GM21423 (cell line): ENCODE data around the gene RCBTB2.

Experiments
- ATAC-seq: cut with Tn5 transposase; IDR thresholded peaks from one replicate; pipeline ENCODE4 v1.9.1; 2021; ENCODE audit warnings: mild to moderate bottlenecking, moderate library complexity; ENCODE audit not compliant: unreplicated experiment

The RCBTB2 gene

GRCh38 chr13:48531416-48532255 lies 1.2 kb downstream of the RCBTB2 start:
- ATAC-seq, result no peak

- no peak for ATAC-seq
Observed at GRCh38 chr13:48530833-48531232, 2.0 kb downstream of the RCBTB2 start.

GRCh38 chr13:48528720-48529119 lies 4.2 kb downstream of the RCBTB2 start:
- ATAC-seq, result no peak

- ATAC-seq, result no peak
Observed at GRCh38 chr13:48527955-48528354, 4.9 kb downstream of the RCBTB2 start.

GRCh38 chr13:48526286-48526685 lies 6.6 kb downstream of the RCBTB2 start:
- no peak for ATAC-seq

- no peak for ATAC-seq
Observed at GRCh38 chr13:48518083-48518482, 14.8 kb downstream of the RCBTB2 start.

GRCh38 chr13:48515732-48516131 lies 17.1 kb downstream of the RCBTB2 start:
- ATAC-seq, result no peak

GRCh38 chr13:48514793-48515192 lies 18.1 kb downstream of the RCBTB2 start:
- no peak for ATAC-seq

GRCh38 chr13:48511621-48512230 lies 21.2 kb downstream of the RCBTB2 start:
- no peak for ATAC-seq

- ATAC-seq, result no peak
Observed at GRCh38 chr13:48510698-48511097, 22.2 kb downstream of the RCBTB2 start.

- ATAC-seq, result no peak
Observed at GRCh38 chr13:48508011-48508410, 24.9 kb downstream of the RCBTB2 start.

- ATAC-seq, result no peak
Observed at GRCh38 chr13:48507021-48507420, 25.9 kb downstream of the RCBTB2 start.

GRCh38 chr13:48506092-48506701 lies 26.7 kb downstream of the RCBTB2 start:
- peak; percentile 27 for ATAC-seq

GRCh38 chr13:48505597-48506091 lies 27.2 kb downstream of the RCBTB2 start:
- ATAC-seq, result peak; percentile 69

- no peak for ATAC-seq
Observed at GRCh38 chr13:48505012-48505411, 27.9 kb downstream of the RCBTB2 start.

GRCh38 chr13:48504606-48505005 lies 28.3 kb downstream of the RCBTB2 start:
- ATAC-seq, result no peak

- no peak for ATAC-seq
Observed at GRCh38 chr13:48502601-48503319, 30.1 kb downstream of the RCBTB2 start.

GRCh38 chr13:48501705-48502104 lies 31.2 kb downstream of the RCBTB2 start:
- peak; percentile 29 for ATAC-seq

GRCh38 chr13:48500652-48501197 lies 32.2 kb downstream of the RCBTB2 start:
- peak; percentile 39 for ATAC-seq

GRCh38 chr13:48497669-48498068 lies 35.2 kb downstream of the RCBTB2 start:
- ATAC-seq, result no peak
